IMR-90 (cell line): ENCODE data around the gene RABEP1. TPM values are rescaled to one million over a fixed set of nuclear protein-coding genes. Genes with fewer than 3 reads are reported as not detected.

Experiments
- ATAC-seq: fragments of 200-7000 bp; cut with Tn5 transposase; 2 replicates; pipeline ENCODE4 v1.9.1; 2020; ENCODE audit warnings: low read depth, mild to moderate bottlenecking, moderate library complexity
- BruUV-seq: library from RNA; stranded (reverse); fragments of 400-500 nt; replicated peaks from 2 replicates; lab custom pipeline; 2021; lab: Mats Ljungman, UMichigan
- CTCF ChIA-PET: fragments of 300-600 bp; formaldehyde crosslinking; extraction: SDS; loops from one replicate; lab custom pipeline; 2021; ENCODE audit warnings: antibody characterized with exemption; lab: Yijun Ruan, JAX
- POLR2A ChIA-PET: fragments of 300-600 bp; sonication (Branson Sonifier 250); formaldehyde crosslinking; loops from one replicate; lab custom pipeline; 2022; ENCODE audit warnings: antibody characterized with exemption; ENCODE audit not compliant: unreplicated experiment; lab: Charles Lee
- DNase-seq: peaks from one replicate; pipeline ENCODE4 v3.0.0; 2013
- H2AFZ ChIP-seq: replicated peaks from 2 replicates; pipeline ENCODE3; 2013; ENCODE audit warnings: low read length, mild to moderate bottlenecking; ENCODE audit not compliant: poor library complexity
- H2AK5ac ChIP-seq: 2 replicates; pipeline ENCODE4 v1.6.1; 2013; ENCODE audit warnings: low read depth, low read length, inconsistent platforms
- H2AK9ac ChIP-seq: replicated peaks from 2 replicates; pipeline ENCODE3; 2013; ENCODE audit warnings: mild to moderate bottlenecking, low read depth, low read length, moderate library complexity; ENCODE audit not compliant: poor library complexity
- H2BK120ac ChIP-seq: 2 replicates; pipeline ENCODE4 v1.6.1; 2013; ENCODE audit warnings: low read depth, low read length, inconsistent platforms
- H2BK15ac ChIP-seq: 3 replicates; pipeline ENCODE4 v1.6.1; 2013; ENCODE audit warnings: low read depth, low read length, inconsistent platforms
- H2BK20ac ChIP-seq: 2 replicates; pipeline ENCODE4 v1.6.1; 2013; ENCODE audit warnings: low read depth, mild to moderate bottlenecking, inconsistent platforms, low read length, moderate library complexity
- H2BK5ac ChIP-seq: 2 replicates; pipeline ENCODE4 v1.6.1; 2013; ENCODE audit warnings: mild to moderate bottlenecking, low read depth, low read length, inconsistent platforms; ENCODE audit not compliant: poor library complexity, severe bottlenecking
- H3K14ac ChIP-seq: replicated peaks from 2 replicates; pipeline ENCODE4 v1.6.1; 2013; ENCODE audit warnings: low read depth, low read length, inconsistent platforms
- H3K18ac ChIP-seq: 2 replicates; pipeline ENCODE4 v1.6.1; 2013; ENCODE audit warnings: low read depth, low read length, control low read depth
- H3K23ac ChIP-seq: 2 replicates; pipeline ENCODE4 v1.6.1; 2013; ENCODE audit warnings: low read depth, low read length, inconsistent platforms
- H3K27ac ChIP-seq: 2 replicates; pipeline ENCODE4 v1.5.1; 2013; ENCODE audit warnings: mild to moderate bottlenecking, control low read depth, low read length; ENCODE audit not compliant: insufficient read depth
- H3K27me3 ChIP-seq: 2 replicates; pipeline ENCODE4 v1.6.1; 2013; ENCODE audit warnings: low read length; ENCODE audit not compliant: control insufficient read depth, insufficient read depth
- H3K36me3 ChIP-seq: 2 replicates; pipeline ENCODE4 v1.6.1; 2013; ENCODE audit warnings: low read length, mixed read lengths; ENCODE audit not compliant: control insufficient read depth, insufficient read depth
- H3K4ac ChIP-seq: 2 replicates; pipeline ENCODE4 v1.6.1; 2013; ENCODE audit warnings: low read depth, low read length, inconsistent platforms
- H3K4me1 ChIP-seq: 2 replicates; pipeline ENCODE4 v1.6.1; 2013; ENCODE audit warnings: low read length, mixed read lengths; ENCODE audit not compliant: control insufficient read depth, insufficient read depth
- H3K4me2 ChIP-seq: 2 replicates; pipeline ENCODE4 v1.6.1; 2013; ENCODE audit warnings: low read depth, mild to moderate bottlenecking, control low read depth, low read length, moderate library complexity
- H3K4me3 ChIP-seq: 2 replicates; pipeline ENCODE4 v1.5.1; 2013; ENCODE audit warnings: low read depth, mild to moderate bottlenecking, control low read depth, low read length, moderate library complexity; ENCODE audit not compliant: insufficient read depth
- H3K56ac ChIP-seq: 2 replicates; pipeline ENCODE4 v1.6.1; 2013; ENCODE audit warnings: low read length, inconsistent platforms; ENCODE audit not compliant: insufficient read depth; ENCODE audit errors: extremely low read depth
- H3K79me1 ChIP-seq, 2 experiments: 2 replicates each; pipeline ENCODE4 v1.6.1; 2013; ENCODE audit warnings: low read length in 2 of 2, inconsistent platforms in 1 of 2, low read depth in 1 of 2
- H3K9ac ChIP-seq: 2 replicates; pipeline ENCODE4 v1.6.1; 2013; ENCODE audit warnings: low read depth, low read length, control low read depth
- H3K9me1 ChIP-seq: 2 replicates; pipeline ENCODE4 v1.6.1; 2013; ENCODE audit warnings: low read length, inconsistent platforms; ENCODE audit not compliant: insufficient read depth
- H3K9me3 ChIP-seq: 2 replicates; pipeline ENCODE4 v1.6.1; 2013; ENCODE audit warnings: low read length; ENCODE audit not compliant: control insufficient read depth, insufficient read depth
- H4K20me1 ChIP-seq: 2 replicates; pipeline ENCODE4 v1.6.1; 2013; ENCODE audit warnings: low read length, inconsistent platforms; ENCODE audit not compliant: insufficient read depth
- H4K5ac ChIP-seq: 2 replicates; pipeline ENCODE4 v1.6.1; 2013; ENCODE audit warnings: mild to moderate bottlenecking, low read depth, low read length, control low read depth
- H4K8ac ChIP-seq, 2 experiments: 2 replicates each; pipeline ENCODE4 v1.6.1; 2013; ENCODE audit warnings: low read depth in 2 of 2, low read length in 2 of 2, control low read depth in 1 of 2, inconsistent platforms in 1 of 2
- H4K91ac ChIP-seq: 2 replicates; pipeline ENCODE4 v1.6.1; 2013; ENCODE audit warnings: low read depth, low read length, inconsistent platforms; ENCODE audit not compliant: insufficient read depth
- FOS ChIP-seq: fragments of 150-350 bp; IDR thresholded peaks from 2 replicates; pipeline ENCODE4 v1.6.1; 2016; ENCODE audit warnings: low read depth, low read length
- WGBS, 2 experiments: methylation state at CpG; one replicate each; pipeline versions ENCODE4 v1.1.5 to v1.1.7; 2013; ENCODE audit warnings: missing lambda C conversion rate in 2 of 2; ENCODE audit not compliant: insufficient read length in 1 of 2; ENCODE audit errors: extremely low coverage in 2 of 2; 5-methylcytosine and 5-hydroxymethylcytosine counted together
- dilution Hi-C: fragments of 300-500 bp; cut with HindIII; formaldehyde crosslinking; loops from one replicate; pipeline ENCODE4 v1.14.3; 2018; ENCODE audit warnings: low sequenced_read_pairs; ENCODE audit not compliant: unreplicated experiment
- in situ Hi-C: fragments of 300-500 bp; cut with MboI; formaldehyde crosslinking; loops from 3 replicates; pipeline ENCODE4 v1.14.3; 2019; ENCODE audit warnings: low sequenced_read_pairs, inconsistent platforms, mixed read lengths
- intact Hi-C: fragments of 100-400 bp; cut with micrococcal nuclease; formaldehyde crosslinking; loops from 2 replicates; pipeline ENCODE4 v1.10.0; 2022
- polyA plus RNA-seq, 3 experiments: library from polyadenylated mRNA; depleted of rRNA; stranded (reverse); fragments of >200 nt; gene quantifications; 2 replicates each; pipeline ENCODE4 v1.2.3, GENCODE V29; 2012; ENCODE audit warnings: low replicate concordance in 1 of 3
- total RNA-seq: library from RNA; depleted of rRNA; stranded (reverse); fragments of >200 nt; gene quantifications from 2 replicates; pipeline ENCODE4 v1.2.3, GENCODE V29; 2012

The RABEP1 gene
- total and polyA plus RNA-seq, 2 of the 4 experiments (the other 2 are of a cell fraction), result 15.3 to 38.2 TPM

- ATAC-seq, result no peak
- no peak overlapping the region for H4K91ac ChIP-seq
- no peak overlapping the region for H4K8ac ChIP-seq
- ChIA-PET POLR2A (no interaction called here), CTCF (no interaction called here)
- no peak overlapping the region for H3K4ac ChIP-seq
- H2AK9ac ChIP-seq, result no peak overlapping the region
- BruUV-seq, result no TSS peak
- no peak overlapping the region for H2AK5ac ChIP-seq
- peaks cover 6% of the 10 kb centered on the region for H3K36me3 ChIP-seq
- no peaks in the 10 kb centered on the region for H3K4me1 ChIP-seq
- no peak overlapping the region for H3K14ac ChIP-seq
- H3K9ac ChIP-seq, result no peak overlapping the region
- peaks cover 2 to 4% of the 10 kb centered on the region in 2 experiments; a peak in 2 of 4 replicates for H3K79me1 ChIP-seq
- no peaks in the 10 kb centered on the region for H3K27me3 ChIP-seq
- H2BK15ac ChIP-seq, result no peak overlapping the region
- H3K27ac ChIP-seq, result no peak overlapping the region
- H3K4me2 ChIP-seq, result no peak overlapping the region
- peaks cover 2% of the 10 kb centered on the region; the same call in 1 of the 2 replicates for H3K9me1 ChIP-seq
- no peak for DNase-seq
- no peaks in the 10 kb centered on the region for H4K20me1 ChIP-seq
- no CpG with 5 or more reads among the region's 9 CpGs for WGBS, 2 experiments
- H4K5ac ChIP-seq, result no peak overlapping the region
- TF ChIP-seq FOS, result no peak
- no peak overlapping the region for H2BK5ac ChIP-seq
- dilution Hi-C loops (no loop called here), intact Hi-C loops (no loop called here), in situ Hi-C loops (no loop called here)
- no peaks in the 10 kb centered on the region for H3K9me3 ChIP-seq
- no peak overlapping the region for H3K18ac ChIP-seq
- H2BK20ac ChIP-seq, result no peak overlapping the region
- H3K23ac ChIP-seq, result no peak overlapping the region
- H3K56ac ChIP-seq, result no peak overlapping the region
- H2BK120ac ChIP-seq, result no peak overlapping the region
- H2AFZ ChIP-seq, result no peak overlapping the region
- H3K4me3 ChIP-seq, result no peak overlapping the region
These were observed 62.8 kb downstream of the RABEP1 start for GRCh38 chr17:5344914-5345313.
